Lower leg skin (tissue), 4 donors: Measurements from ENCODE around the gene LIX1. TPM values are rescaled to one million over a fixed set of nuclear protein-coding genes. Genes with fewer than 3 reads are reported as not detected.
A peak's percentile ranks its signal among the peaks of the same experiment; 100 is the strongest.
"Not testable (repeated sequence)": the region's sequence is repeated elsewhere in the genome, so short reads cannot be mapped to it uniquely, and the experiment has no call there.

Experiments
- DNase-seq, 2 donors: peaks; one replicate each; pipeline ENCODE4 v3.0.0-alpha.2; 2019; ENCODE audit warnings: low spot score in 2 of 2
- H3K4me3 ChIP-seq: fragments of 200-600 bp; sonication (generic); 2 replicates; pipeline ENCODE4 v1.5.1; 2017; ENCODE audit warnings: mild to moderate bottlenecking, low read depth; ENCODE audit not compliant: poor library complexity, severe bottlenecking
- CTCF ChIP-seq, 3 donors: fragments of 450-650 bp; IDR thresholded peaks; one replicate each; pipeline ENCODE4 v1.5.1; 2016; ENCODE audit warnings: antibody characterized with exemption in 3 of 3, mild to moderate bottlenecking in 3 of 3, moderate library complexity in 2 of 3
- POLR2A ChIP-seq, 2 donors: fragments of 450-650 bp; IDR thresholded peaks; one replicate each; pipeline ENCODE4 v1.6.1; 2016 to 2017; ENCODE audit warnings: antibody characterized with exemption in 2 of 2, mild to moderate bottlenecking in 1 of 2, moderate library complexity in 1 of 2
- WGBS, 2 donors: methylation state at CpG; one replicate each; pipeline ENCODE4 v1.1.5; 2018; 5-methylcytosine and 5-hydroxymethylcytosine counted together
- intact Hi-C: fragments of 100-400 bp; cut with DNase I; formaldehyde crosslinking; loops from one replicate; pipeline ENCODE4 v1.15.0; 2023; ENCODE audit warnings: low total_unique reads
- total RNA-seq, 4 donors: library from RNA; depleted of rRNA; stranded (reverse); fragments of >200 nt; gene quantifications; one replicate each; pipeline ENCODE4 v1.1.0, GENCODE V29; 2016

Gene LIX1
- total RNA-seq, 4 donors from 2014 or later = 0.19 TPM; not detected in 3

GRCh38 chr5:97181856-97182545 is 39.6 kb upstream of the LIX1 start:
- no peak for DNase-seq
- TF ChIP-seq CTCF (IDR thresholded peaks at IDR 0.05) = no peak
- peak overlapping the region; percentile 72 for H3K4me3 ChIP-seq
- intact Hi-C loops = no loop called here
- 63 to 70% methylated on average over 4 of the region's 4 CpGs for WGBS, 2 donors

GRCh38 chr5:97179457-97179856 is 37.0 kb upstream of the LIX1 start:
- DNase-seq, intact Hi-C loops, H3K4me3 ChIP-seq: not testable (repeated sequence)
- 75 to 94% methylated on average over 3 of the region's 3 CpGs for WGBS, 2 donors

GRCh38 chr5:97172227-97172626 is 29.8 kb upstream of the LIX1 start:
- no peak overlapping the region for H3K4me3 ChIP-seq
- TF ChIP-seq CTCF (IDR thresholded peaks at IDR 0.05) = no peak
- intact Hi-C loops = no loop called here
- no peak for DNase-seq

GRCh38 chr5:97171703-97172102 is 29.3 kb upstream of the LIX1 start:
- H3K4me3 ChIP-seq = no peak overlapping the region
- 93% methylated on average over 3 of the region's 3 CpGs for WGBS, 2 donors
- TF ChIP-seq CTCF (IDR thresholded peaks at IDR 0.05) = no peak
- TF ChIP-seq POLR2A (IDR thresholded peaks at IDR 0.05) = no peak
- intact Hi-C loops = no loop called here
- DNase-seq = no peak

- TF ChIP-seq CTCF (IDR thresholded peaks at IDR 0.05) (no peak), POLR2A (IDR thresholded peaks at IDR 0.05) (no peak)
Measured at GRCh38 chr5:97167435-97167834, 25.0 kb upstream of the LIX1 start.

GRCh38 chr5:97165726-97166125 is 23.3 kb upstream of the LIX1 start:
- no peak for DNase-seq
- 16 to 20% methylated on average over 1 of the region's 1 CpG for WGBS, 2 donors
- H3K4me3 ChIP-seq = no peak overlapping the region
- no peak for TF ChIP-seq CTCF (IDR thresholded peaks at IDR 0.05)
- no peak for TF ChIP-seq POLR2A (IDR thresholded peaks at IDR 0.05)
- intact Hi-C loops = loop anchor here (2.0 to 10.0 kb wide), 3 partner anchors 297 to 551 kb away; no protein-coding TSS in a partner anchor

More at GRCh38 chr5:97167435-97167834, 25.0 kb upstream of the LIX1 start:
- 60 to 61% methylated on average over 6 of the region's 6 CpGs for WGBS, 2 donors
- no peak overlapping the region for H3K4me3 ChIP-seq
- intact Hi-C loops = loop anchor here (10.0 kb wide), 2 partner anchors 413 to 553 kb away; no protein-coding TSS in a partner anchor
- DNase-seq = no peak
